Breast epithelium (tissue), 4 donors: ENCODE data around the gene LRRC45. TPM values are rescaled to one million over a fixed set of nuclear protein-coding genes. Genes with fewer than 3 reads are reported as not detected.

Source experiments
- DNase-seq, 2 donors: peaks; one replicate each; pipeline ENCODE4 v3.0.0-alpha.2; 2019; ENCODE audit warnings: low spot score in 2 of 2
- H3K27ac ChIP-seq, 2 donors: fragments of 200-600 bp; sonication (generic) in 1 of 2; one replicate each; pipeline ENCODE4 v1.5.1; 2016 to 2019; ENCODE audit warnings: mild to moderate bottlenecking in 1 of 2
- H3K27me3 ChIP-seq, 2 donors: fragments of 200-600 bp; sonication (generic) in 1 of 2; one replicate each; pipeline versions ENCODE4 v1.5.1 to v1.6.0; 2017 to 2019; ENCODE audit warnings: control low read depth in 1 of 2, mild to moderate bottlenecking in 1 of 2
- H3K36me3 ChIP-seq: fragments of 200-600 bp; one replicate; pipeline ENCODE4 v1.5.1; 2019
- H3K4me1 ChIP-seq, 2 donors: fragments of 200-600 bp; sonication (generic); one replicate each; pipeline ENCODE4 v1.5.1; 2016 to 2019; ENCODE audit warnings: control low read depth in 1 of 2
- H3K4me3 ChIP-seq, 3 donors: fragments of 200-600 bp; sonication (generic); 1 replicate in 2 of 3; 2 replicates in 1 of 3; pipeline ENCODE4 v1.5.1; 2016 to 2019; ENCODE audit warnings: mild to moderate bottlenecking in 3 of 3, moderate library complexity in 2 of 3
- H3K9me3 ChIP-seq, 2 donors: fragments of 200-600 bp; sonication (generic) in 1 of 2; one replicate each; pipeline ENCODE4 v1.5.1; 2016 to 2019; ENCODE audit warnings: control low read depth in 1 of 2
- CTCF ChIP-seq, 3 donors: fragments of 450-650 bp; IDR thresholded peaks; one replicate each; pipeline ENCODE4 v1.5.1; 2016 to 2017; ENCODE audit warnings: antibody characterized with exemption in 3 of 3, mild to moderate bottlenecking in 3 of 3, moderate library complexity in 3 of 3
- POLR2A ChIP-seq: fragments of 450-650 bp; IDR thresholded peaks from one replicate; pipeline ENCODE4 v1.6.1; 2016; ENCODE audit warnings: antibody characterized with exemption, mild to moderate bottlenecking, moderate library complexity
- POLR2AphosphoS5 ChIP-seq, 3 donors: sonication (generic); formaldehyde crosslinking; IDR thresholded peaks; one replicate each; pipeline ENCODE4 v1.6.1; 2017; ENCODE audit warnings: antibody characterized with exemption in 3 of 3
- intact Hi-C: fragments of 100-400 bp; cut with DNase I; formaldehyde crosslinking; loops from one replicate; pipeline ENCODE4 v1.15.1; 2023; ENCODE audit warnings: low total_unique reads
- total RNA-seq, 3 donors: library from RNA; depleted of rRNA; stranded (reverse); fragments of >200 nt; gene quantifications; one replicate each; pipeline ENCODE4 v1.1.0, GENCODE V29; 2016

Gene LRRC45
- total RNA-seq, 3 donors from 2014 or later: 8.0 to 18.7 (median 14.7) TPM

- Histone ChIP-seq H3K27me3 (no peaks in the 10 kb centered on the region), H3K4me3 (peak overlapping the region; percentile 79 to 98 (median 79)), H3K27ac (no peak overlapping the region), H3K36me3 (no peaks in the 10 kb centered on the region), H3K4me1 (peaks cover 6 to 23% of the 10 kb centered on the region in 2 donors), H3K9me3 (no peaks in the 10 kb centered on the region)
- intact Hi-C loops: no loop called here
- DNase-seq: no peak
- TF ChIP-seq POLR2A (no peak), POLR2AphosphoS5 (IDR thresholded peaks at IDR 0.05) (no peak), CTCF (IDR thresholded peaks at IDR 0.05) (no peak)
Measured at GRCh38 chr17:82052638-82053059, 29.5 kb downstream of the LRRC45 start.

- no peak for TF ChIP-seq POLR2A
- no peak for TF ChIP-seq CTCF (IDR thresholded peaks at IDR 0.05)
- TF ChIP-seq POLR2AphosphoS5 (IDR thresholded peaks at IDR 0.05): no peak
- Histone ChIP-seq H3K9me3 (no peaks in the 10 kb centered on the region), H3K4me3 (peak overlapping the region; percentile 79 to 98 (median 79)), H3K36me3 (no peaks in the 10 kb centered on the region), H3K4me1 (peaks cover 6 to 23% of the 10 kb centered on the region in 2 donors), H3K27ac (no peak overlapping the region), H3K27me3 (no peaks in the 10 kb centered on the region)
- DNase-seq: no peak
- intact Hi-C loops: no loop called here
Measured at GRCh38 chr17:82053130-82053529, 30.0 kb downstream of the LRRC45 start.

- TF ChIP-seq POLR2AphosphoS5 (IDR thresholded peaks at IDR 0.05) (no peak), CTCF (IDR thresholded peaks at IDR 0.05) (no peak), POLR2A (no peak)
- intact Hi-C loops: no loop called here
- no peak overlapping the region for H3K4me3 ChIP-seq
- no peaks in the 10 kb centered on the region for H3K9me3 ChIP-seq
- no peak for DNase-seq
- peaks cover 6 to 23% of the 10 kb centered on the region in 2 donors for H3K4me1 ChIP-seq
- H3K27me3 ChIP-seq: no peaks in the 10 kb centered on the region
- H3K36me3 ChIP-seq: no peaks in the 10 kb centered on the region
- no peak overlapping the region for H3K27ac ChIP-seq
Measured at GRCh38 chr17:82053556-82054263, 30.6 kb downstream of the LRRC45 start.

GRCh38 chr17:82054351-82055022, 31.4 kb downstream of the LRRC45 start:
- DNase-seq: no peak
- Histone ChIP-seq H3K27me3 (no peaks in the 10 kb centered on the region), H3K9me3 (no peaks in the 10 kb centered on the region), H3K4me3 (no peak overlapping the region), H3K27ac (no peak overlapping the region), H3K4me1 (peaks cover 6 to 23% of the 10 kb centered on the region in 2 donors), H3K36me3 (no peaks in the 10 kb centered on the region)
- intact Hi-C loops: no loop called here
- TF ChIP-seq POLR2A: no peak
- no peak for TF ChIP-seq CTCF (IDR thresholded peaks at IDR 0.05)
- TF ChIP-seq POLR2AphosphoS5 (IDR thresholded peaks at IDR 0.05): no peak
